ENCODE results near the gene SPN.
A peak's percentile ranks its signal among the peaks of the same experiment; 100 is the strongest.

The SPN gene

DNA sequence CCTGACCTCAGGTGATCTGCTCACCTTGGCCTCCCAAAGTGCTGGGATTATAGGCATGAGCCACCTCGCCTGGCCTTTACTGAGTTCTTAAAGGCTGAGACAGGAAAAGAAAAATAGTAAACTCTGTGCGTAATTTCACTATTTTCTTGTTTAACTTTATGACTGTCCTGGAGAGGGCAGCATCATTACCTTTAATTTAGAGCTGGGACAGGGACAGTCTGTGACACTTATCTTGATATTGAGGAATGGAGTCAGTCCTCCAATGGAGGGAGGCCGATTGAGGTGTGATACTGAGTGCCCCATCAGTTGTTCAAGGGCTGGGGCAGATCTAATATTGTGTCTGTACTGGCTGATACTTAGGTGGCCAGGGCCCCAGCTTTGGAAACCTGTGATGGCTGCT, 21.5 kb upstream of the SPN start:
- Histone ChIP-seq H3K27me3 (ENCODE audit: insufficient read depth, low read depth) (no peaks in the 10 kb centered on the region), H3K9ac (no peak overlapping the region), H3K4me1 (ENCODE audit: low read depth, poor library complexity, severe bottlenecking) (no peaks in the 10 kb centered on the region), H3K4me2 (no peak overlapping the region), H3K79me2 (ENCODE audit: insufficient read depth, low read depth) (no peaks in the 10 kb centered on the region), H2AFZ (ENCODE audit: low read depth) (no peak overlapping the region), H3K27ac (no peak overlapping the region), H4K20me1 (ENCODE audit: insufficient read depth) (no peaks in the 10 kb centered on the region), H3K4me3 (IDR thresholded peaks at IDR 0.05; ENCODE audit: insufficient read depth, low read depth, low read length) (no peak overlapping the region), H3K36me3 (ENCODE audit: insufficient read depth) (no peaks in the 10 kb centered on the region)
- TF ChIP-seq, protein P1, sequence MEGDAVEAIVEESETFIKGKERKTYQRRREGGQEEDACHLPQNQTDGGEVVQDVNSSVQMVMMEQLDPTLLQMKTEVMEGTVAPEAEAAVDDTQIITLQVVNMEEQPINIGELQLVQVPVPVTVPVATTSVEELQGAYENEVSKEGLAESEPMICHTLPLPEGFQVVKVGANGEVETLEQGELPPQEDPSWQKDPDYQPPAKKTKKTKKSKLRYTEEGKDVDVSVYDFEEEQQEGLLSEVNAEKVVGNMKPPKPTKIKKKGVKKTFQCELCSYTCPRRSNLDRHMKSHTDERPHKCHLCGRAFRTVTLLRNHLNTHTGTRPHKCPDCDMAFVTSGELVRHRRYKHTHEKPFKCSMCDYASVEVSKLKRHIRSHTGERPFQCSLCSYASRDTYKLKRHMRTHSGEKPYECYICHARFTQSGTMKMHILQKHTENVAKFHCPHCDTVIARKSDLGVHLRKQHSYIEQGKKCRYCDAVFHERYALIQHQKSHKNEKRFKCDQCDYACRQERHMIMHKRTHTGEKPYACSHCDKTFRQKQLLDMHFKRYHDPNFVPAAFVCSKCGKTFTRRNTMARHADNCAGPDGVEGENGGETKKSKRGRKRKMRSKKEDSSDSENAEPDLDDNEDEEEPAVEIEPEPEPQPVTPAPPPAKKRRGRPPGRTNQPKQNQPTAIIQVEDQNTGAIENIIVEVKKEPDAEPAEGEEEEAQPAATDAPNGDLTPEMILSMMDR (conservative IDR thresholded peaks at IDR 0.05; ENCODE audit: low read depth, low read length) = no peak

DNA sequence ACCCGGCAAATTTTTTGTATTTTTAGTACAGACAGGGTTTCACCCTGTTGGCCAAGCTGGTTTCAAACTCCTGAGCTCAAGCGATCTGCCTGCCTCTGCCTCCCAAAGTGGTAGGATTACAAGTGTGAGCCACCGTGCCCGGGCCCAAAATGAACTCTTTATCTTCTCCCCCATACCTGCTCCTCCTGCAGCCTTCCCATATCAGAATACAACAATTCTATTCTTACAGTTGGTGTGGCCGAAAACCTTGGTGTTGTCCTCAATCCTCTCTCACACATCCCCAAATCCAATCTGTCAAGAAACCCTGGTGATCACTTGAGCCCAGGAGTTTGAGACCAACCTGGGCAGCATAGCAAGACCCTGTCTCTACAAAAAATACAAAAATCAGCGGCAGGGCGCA, 19.5 kb upstream of the SPN start:
- Histone ChIP-seq H4K20me1 (ENCODE audit: insufficient read depth) (no peaks in the 10 kb centered on the region), H3K27ac (no peak overlapping the region), H3K4me1 (ENCODE audit: low read depth, poor library complexity, severe bottlenecking) (no peaks in the 10 kb centered on the region), H3K4me2 (no peak overlapping the region), H3K27me3 (ENCODE audit: insufficient read depth, low read depth) (no peaks in the 10 kb centered on the region), H3K36me3 (ENCODE audit: insufficient read depth) (no peaks in the 10 kb centered on the region), H3K9ac (no peak overlapping the region), H3K79me2 (ENCODE audit: insufficient read depth, low read depth) (no peaks in the 10 kb centered on the region), H3K4me3 (IDR thresholded peaks at IDR 0.05; ENCODE audit: insufficient read depth, low read depth, low read length) (no peak overlapping the region), H2AFZ (ENCODE audit: low read depth) (no peak overlapping the region)
- TF ChIP-seq, protein P1 (conservative IDR thresholded peaks at IDR 0.05; ENCODE audit: low read depth, low read length) = no peak

DNA sequence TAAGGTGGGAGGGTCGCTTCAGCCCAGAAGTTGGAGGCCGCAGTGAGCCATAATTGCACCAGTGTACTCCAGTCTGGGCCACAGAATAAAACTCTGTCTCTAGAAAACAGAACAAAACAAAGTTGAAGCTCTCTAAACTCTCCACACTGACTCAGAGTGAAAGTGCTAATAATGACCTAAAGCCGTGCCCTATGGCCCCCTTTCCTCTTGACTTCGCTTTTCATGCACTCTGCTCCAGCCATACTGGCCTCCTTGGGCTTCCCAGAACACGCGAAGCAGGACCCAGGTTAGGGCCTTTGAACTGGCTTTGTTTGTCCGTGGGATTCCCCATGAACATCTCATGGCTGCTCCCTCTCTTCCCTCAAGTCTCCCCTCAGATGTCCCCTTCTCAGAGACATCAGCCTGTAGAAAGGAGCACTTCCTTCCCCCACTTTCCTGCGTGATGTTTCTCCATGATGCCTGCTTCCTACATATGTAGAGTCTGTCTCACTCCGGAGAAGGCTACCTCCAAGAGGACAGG, 18.6 kb upstream of the SPN start:
- H3K27me3 ChIP-seq (ENCODE audit: insufficient read depth, low read depth) = no peaks in the 10 kb centered on the region
- TF ChIP-seq, protein P1 (conservative IDR thresholded peaks at IDR 0.05; ENCODE audit: low read depth, low read length) = no peak
- H3K4me3 ChIP-seq (IDR thresholded peaks at IDR 0.05; ENCODE audit: insufficient read depth, low read depth, low read length) = no peak overlapping the region
- H4K20me1 ChIP-seq (ENCODE audit: insufficient read depth) = no peaks in the 10 kb centered on the region
- no peak overlapping the region for H2AFZ ChIP-seq (ENCODE audit: low read depth)
- no peak overlapping the region for H3K4me2 ChIP-seq
- no peaks in the 10 kb centered on the region for H3K4me1 ChIP-seq (ENCODE audit: low read depth, poor library complexity, severe bottlenecking)
- H3K9ac ChIP-seq = no peak overlapping the region
- H3K36me3 ChIP-seq (ENCODE audit: insufficient read depth) = no peaks in the 10 kb centered on the region
- no peaks in the 10 kb centered on the region for H3K79me2 ChIP-seq (ENCODE audit: insufficient read depth, low read depth)
- no peak overlapping the region for H3K27ac ChIP-seq

DNA sequence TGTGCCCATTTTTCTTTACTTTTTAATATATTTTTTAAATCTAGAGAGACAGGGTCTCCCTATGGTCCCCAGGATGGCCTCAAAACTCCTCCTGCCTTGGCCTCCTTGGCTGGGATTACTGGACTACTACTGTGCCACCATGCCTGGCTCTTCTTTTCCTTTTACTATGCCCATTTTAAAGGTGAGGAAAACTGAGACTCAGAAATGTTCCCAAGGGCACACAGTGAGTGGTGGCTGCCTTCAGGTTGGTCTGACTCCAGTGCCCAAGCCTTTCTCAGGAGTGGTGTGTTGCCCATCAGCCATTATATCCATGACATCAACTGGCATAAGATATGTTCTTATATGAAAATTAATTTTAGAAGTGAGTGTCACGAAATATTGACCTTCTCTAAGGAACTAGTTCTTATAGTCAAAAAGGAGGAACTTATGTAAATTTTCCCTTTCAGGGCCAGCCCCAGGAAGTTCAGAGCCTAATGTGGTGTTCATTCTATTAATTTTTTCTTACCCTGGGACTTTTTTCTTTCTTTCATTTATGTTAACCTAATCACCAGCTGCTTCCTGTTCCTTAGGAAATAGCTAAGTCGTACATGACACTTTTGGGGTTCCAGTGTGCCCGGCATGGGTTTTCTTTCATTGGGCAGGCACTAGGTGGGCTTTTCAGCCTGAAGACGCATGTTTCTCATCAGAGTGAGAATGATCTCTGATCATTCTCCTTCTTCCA, 17.9 kb upstream of the SPN start:
- H3K4me1 ChIP-seq (ENCODE audit: low read depth, poor library complexity, severe bottlenecking) = no peaks in the 10 kb centered on the region

More for the DNA sequence above, 17.9 kb upstream of the SPN start:
- Histone ChIP-seq H3K27ac (no peak overlapping the region), H3K27me3 (ENCODE audit: insufficient read depth, low read depth) (no peaks in the 10 kb centered on the region), H3K4me2 (no peak overlapping the region), H3K4me3 (IDR thresholded peaks at IDR 0.05; ENCODE audit: insufficient read depth, low read depth, low read length) (no peak overlapping the region), H4K20me1 (ENCODE audit: insufficient read depth) (no peaks in the 10 kb centered on the region), H3K79me2 (ENCODE audit: insufficient read depth, low read depth) (no peaks in the 10 kb centered on the region), H3K36me3 (ENCODE audit: insufficient read depth) (no peaks in the 10 kb centered on the region), H2AFZ (ENCODE audit: low read depth) (peak overlapping the region; percentile 66; the same call in 1 of the 2 replicates), H3K9ac (no peak overlapping the region)
- TF ChIP-seq, protein P1 (conservative IDR thresholded peaks at IDR 0.05; ENCODE audit: low read depth, low read length) = no peak

Data from KMS-11 (cell line).